ENCODE data around the gene SLAMF9.

SLAMF9 gene

DNA sequence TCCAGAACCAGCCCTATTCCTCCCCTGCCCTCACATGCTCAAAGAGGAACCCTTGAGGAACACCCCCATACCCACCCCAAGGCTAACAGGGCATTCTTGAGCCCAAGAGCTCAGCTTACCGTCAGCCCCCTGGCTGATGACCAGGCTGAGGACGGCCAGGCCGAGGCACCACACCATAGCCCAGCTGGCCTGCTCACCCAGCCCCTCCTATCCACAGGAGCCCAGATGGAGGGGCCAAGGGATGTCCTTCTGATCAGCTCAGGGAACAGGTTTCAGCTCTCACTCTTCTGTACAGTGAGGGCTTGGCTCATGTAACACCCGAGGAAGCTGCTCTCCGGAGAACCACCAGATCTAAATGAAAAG, 10.8 kb downstream of the SLAMF9 start:
- no peak overlapping the region for H3K4me3 ChIP-seq (ENCODE audit: low read depth, low read length)
- no peak for TF ChIP-seq CTCF (IDR thresholded peaks at IDR 0.05)
- no peak overlapping the region for H3K9ac ChIP-seq
- H3K4me2 ChIP-seq (ENCODE audit: low read length), result no peak overlapping the region
- no peaks in the 10 kb centered on the region for H3K36me3 ChIP-seq (ENCODE audit: control insufficient read depth, insufficient read depth, low read length)
- H3K27me3 ChIP-seq (ENCODE audit: control insufficient read depth, insufficient read depth, low read length), result no peaks in the 10 kb centered on the region
- H3K27ac ChIP-seq, result no peak overlapping the region
- H3K79me2 ChIP-seq, result no peaks in the 10 kb centered on the region
- peaks cover 15% of the 10 kb centered on the region for H3K4me1 ChIP-seq
- no peak overlapping the region for H2AFZ ChIP-seq
- H3K9me3 ChIP-seq (ENCODE audit: control insufficient read depth, low read length), result no peaks in the 10 kb centered on the region

DNA sequence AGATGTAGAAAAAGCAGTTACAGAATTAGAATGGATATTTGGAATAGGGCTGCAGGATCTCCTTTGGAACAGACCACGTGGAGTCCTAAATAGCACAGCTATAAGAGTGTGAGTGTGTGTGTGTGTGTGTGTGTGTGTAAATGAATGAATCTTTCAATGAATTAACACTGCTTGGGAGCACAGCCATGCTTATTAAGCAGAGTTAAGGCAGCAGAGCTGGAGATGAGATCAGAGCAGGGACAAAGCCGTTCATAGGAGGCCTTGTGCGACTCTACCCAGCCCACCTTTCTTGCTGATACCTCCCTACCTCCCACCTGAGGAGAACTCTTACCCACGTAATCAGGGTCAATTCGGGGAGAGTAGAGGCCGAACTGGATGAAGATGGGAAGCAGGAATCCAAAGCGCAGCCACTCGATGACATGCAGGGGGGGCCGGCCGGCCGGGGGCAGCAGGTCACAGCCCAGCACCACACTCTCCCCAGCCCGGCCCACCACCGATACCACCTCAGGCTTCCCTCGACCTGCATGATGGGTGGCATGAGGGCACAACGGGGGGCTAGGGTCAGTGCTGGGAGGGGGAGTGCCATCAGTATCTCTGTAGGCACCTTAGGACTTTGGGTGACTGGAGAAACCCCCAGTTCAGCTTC, 11.3 kb downstream of the SLAMF9 start:
- Histone ChIP-seq H3K4me1 (peaks cover 13% of the 10 kb centered on the region), H3K4me3 (ENCODE audit: low read depth, low read length) (no peak overlapping the region), H3K27me3 (ENCODE audit: control insufficient read depth, insufficient read depth, low read length) (no peaks in the 10 kb centered on the region), H3K4me2 (ENCODE audit: low read length) (no peak overlapping the region), H3K27ac (no peak overlapping the region), H3K79me2 (no peaks in the 10 kb centered on the region), H3K36me3 (ENCODE audit: control insufficient read depth, insufficient read depth, low read length) (no peaks in the 10 kb centered on the region), H3K9me3 (ENCODE audit: control insufficient read depth, low read length) (no peaks in the 10 kb centered on the region), H3K9ac (no peak overlapping the region), H2AFZ (no peak overlapping the region)
- no peak for TF ChIP-seq CTCF (IDR thresholded peaks at IDR 0.05)

DNA sequence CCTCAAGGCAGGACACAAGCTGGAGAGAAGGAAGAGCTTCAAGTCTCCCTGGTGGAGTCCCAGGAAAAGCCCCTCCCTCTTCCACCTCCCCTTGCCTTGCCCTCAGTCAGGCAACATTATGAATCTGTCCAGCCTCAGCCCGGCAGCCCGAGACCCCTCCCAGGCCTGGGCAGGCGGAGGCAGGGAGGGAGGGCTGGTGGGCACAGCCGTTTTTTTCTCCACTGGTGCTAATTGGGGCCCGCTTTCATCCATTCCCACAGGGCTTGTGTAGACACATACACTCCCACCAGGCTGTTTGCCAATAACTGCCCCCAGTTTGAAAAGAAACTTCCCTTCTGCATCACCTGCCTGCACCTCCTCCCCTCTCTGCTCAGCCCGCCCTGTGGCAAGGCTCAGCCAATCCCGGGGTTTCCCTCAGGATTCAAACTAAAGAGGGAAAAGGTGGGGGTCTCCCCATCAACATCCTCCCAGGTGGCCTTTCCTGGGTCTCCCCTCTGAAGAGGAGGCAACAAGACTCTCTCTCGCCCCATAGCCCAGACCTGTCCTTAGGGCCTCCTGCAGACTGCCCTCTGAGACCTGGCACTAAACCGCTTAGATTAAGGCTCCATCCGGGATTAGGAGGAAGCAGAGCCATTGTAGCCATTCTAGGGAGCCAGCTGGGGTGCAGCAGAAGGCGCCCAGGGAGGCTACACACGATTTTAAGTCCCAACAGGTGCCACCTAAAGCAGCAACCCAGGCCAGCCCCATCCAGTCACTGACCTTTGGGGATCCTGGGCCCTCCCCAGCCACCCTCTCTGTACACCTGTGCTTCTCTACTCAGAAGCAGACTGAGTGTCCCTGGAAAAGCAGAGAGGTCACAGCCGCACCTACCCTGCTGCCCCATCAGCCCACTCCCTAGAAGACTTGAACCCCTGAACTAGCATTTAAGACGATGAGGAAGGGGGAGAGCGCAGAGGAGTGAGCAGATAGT, 12.2 kb downstream of the SLAMF9 start:
- H3K36me3 ChIP-seq (ENCODE audit: control insufficient read depth, insufficient read depth, low read length), result no peaks in the 10 kb centered on the region
- H3K27ac ChIP-seq, result no peak overlapping the region
- no peak overlapping the region for H3K4me3 ChIP-seq (ENCODE audit: low read depth, low read length)
- no peaks in the 10 kb centered on the region for H3K27me3 ChIP-seq (ENCODE audit: control insufficient read depth, insufficient read depth, low read length)
- H3K79me2 ChIP-seq, result no peaks in the 10 kb centered on the region
- H2AFZ ChIP-seq, result no peak overlapping the region
- peaks cover 11% of the 10 kb centered on the region for H3K4me1 ChIP-seq
- no peak overlapping the region for H3K9ac ChIP-seq
- no peak for TF ChIP-seq CTCF (IDR thresholded peaks at IDR 0.05)
- H3K9me3 ChIP-seq (ENCODE audit: control insufficient read depth, low read length), result no peaks in the 10 kb centered on the region
- H3K4me2 ChIP-seq (ENCODE audit: low read length), result no peak overlapping the region

- no peak overlapping the region for H3K9ac ChIP-seq
- TF ChIP-seq CTCF (IDR thresholded peaks at IDR 0.05), result no peak
- no peaks in the 10 kb centered on the region for H3K36me3 ChIP-seq (ENCODE audit: control insufficient read depth, insufficient read depth, low read length)
- peaks cover 4% of the 10 kb centered on the region for H3K4me1 ChIP-seq
- H3K27me3 ChIP-seq (ENCODE audit: control insufficient read depth, insufficient read depth, low read length), result no peaks in the 10 kb centered on the region
- no peak overlapping the region for H3K4me3 ChIP-seq (ENCODE audit: low read depth, low read length)
- no peaks in the 10 kb centered on the region for H3K9me3 ChIP-seq (ENCODE audit: control insufficient read depth, low read length)
- no peak overlapping the region for H2AFZ ChIP-seq
- H3K4me2 ChIP-seq (ENCODE audit: low read length), result no peak overlapping the region
- H3K79me2 ChIP-seq, result no peaks in the 10 kb centered on the region
- no peak overlapping the region for H3K27ac ChIP-seq
These were observed 12.9 kb downstream of the SLAMF9 start for GRCh38 chr1:159941141-159941540.
